OCI-LY3 (cell line): ENCODE measurements around the gene KCNMA1.
A peak's percentile ranks its signal among the peaks of the same experiment; 100 is the strongest.

ENCODE experiments used
- H2AFZ ChIP-seq: fragments of 200-600, 300-600 bp; shearing (Covaris generic); 2 replicates; pipeline ENCODE4 v1.6.0; 2014; ENCODE audit warnings: antibody characterized with exemption, low read depth, low read length
- H3K27ac ChIP-seq: fragments of 200-600, 300-600 bp; sonication (generic); 2 replicates; pipeline ENCODE4 v1.5.1; 2014; ENCODE audit warnings: mild to moderate bottlenecking, low read length, moderate library complexity, mixed read lengths
- H3K27me3 ChIP-seq: fragments of 200-600, 300-600 bp; sonication (generic); 2 replicates; pipeline ENCODE4 v1.6.1; 2014; ENCODE audit warnings: low read depth, low read length, mixed read lengths
- H3K36me3 ChIP-seq: fragments of 200-600, 300-600 bp; sonication (generic); replicated peaks from 2 replicates; pipeline ENCODE3; 2014; ENCODE audit warnings: low read depth, low read length, mixed read lengths
- H3K4me1 ChIP-seq: fragments of 300-600, 200-600 bp; sonication (generic); 2 replicates; pipeline ENCODE4 v1.6.1; 2014; ENCODE audit warnings: low read length, mixed read lengths
- H3K4me2 ChIP-seq: fragments of 200-600, 300-600 bp; sonication (generic); 2 replicates; pipeline ENCODE4 v1.6.1; 2014; ENCODE audit warnings: low read length, mixed read lengths
- H3K4me3 ChIP-seq: fragments of 300-600, 200-600 bp; sonication (generic); 2 replicates; pipeline ENCODE4 v1.5.1; 2014; ENCODE audit warnings: antibody characterized with exemption, mild to moderate bottlenecking, low read length, moderate library complexity
- H3K79me2 ChIP-seq: fragments of 300-600, 200-600 bp; shearing (Covaris generic); 2 replicates; pipeline ENCODE4 v1.6.1; 2014; ENCODE audit warnings: mild to moderate bottlenecking, low read length, mixed read lengths
- H3K9ac ChIP-seq: fragments of 300-600, 200-600 bp; shearing (Covaris generic); 2 replicates; pipeline ENCODE4 v1.6.0; 2014; ENCODE audit warnings: mild to moderate bottlenecking, low read length, moderate library complexity
- H3K9me3 ChIP-seq: fragments of 200-600, 300-600 bp; shearing (Covaris generic); 2 replicates; pipeline ENCODE4 v1.6.1; 2014; ENCODE audit warnings: low read length, mixed read lengths; ENCODE audit not compliant: insufficient read depth
- H4K20me1 ChIP-seq: fragments of 200-600, 300-600 bp; sonication (generic); 2 replicates; pipeline ENCODE4 v1.6.1; 2016; ENCODE audit warnings: low read length, mixed read lengths; ENCODE audit not compliant: insufficient read depth
- CTCF ChIP-seq: fragments of 200-600, 300-600 bp; sonication (generic); IDR thresholded peaks from 2 replicates; pipeline ENCODE4 v1.5.1; 2014; ENCODE audit warnings: antibody characterized with exemption, low read length, low read depth
- EZH2phosphoT487 ChIP-seq: fragments of 200-600 bp; shearing (Covaris generic); IDR thresholded peaks from 2 replicates; pipeline ENCODE4 v1.6.1; 2018; ENCODE audit warnings: antibody characterized with exemption, mixed run types, low read depth

The KCNMA1 gene

DNA sequence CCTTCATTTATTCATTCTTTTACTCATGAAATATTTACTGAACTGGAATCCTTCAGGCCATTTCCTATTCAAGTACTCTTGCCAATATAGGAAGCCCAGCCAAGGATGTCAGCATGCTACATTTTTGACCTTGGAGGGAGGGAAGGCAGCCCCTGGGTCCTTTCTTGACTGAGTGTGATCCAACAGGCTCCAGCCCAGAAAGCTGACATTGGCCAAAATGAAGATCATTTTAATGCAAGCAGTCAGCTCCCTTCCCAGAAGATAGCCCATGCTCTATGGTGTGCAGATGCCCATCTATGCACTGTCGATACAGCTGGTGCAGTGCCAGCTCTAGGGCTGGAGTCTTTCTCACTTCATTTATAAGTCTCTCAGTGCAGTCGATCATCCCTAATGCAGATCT is 646.0 kb downstream of the KCNMA1 start:
- H3K27ac ChIP-seq, result no peak overlapping the region
- H3K4me2 ChIP-seq, result no peak overlapping the region
- TF ChIP-seq EZH2phosphoT487 (no peak), CTCF (no peak)
- no peaks in the 10 kb centered on the region for H3K27me3 ChIP-seq
- H2AFZ ChIP-seq, result no peak overlapping the region
- H3K36me3 ChIP-seq, result no peaks in the 10 kb centered on the region
- no peaks in the 10 kb centered on the region for H3K79me2 ChIP-seq
- H3K9me3 ChIP-seq, result no peaks in the 10 kb centered on the region
- H3K9ac ChIP-seq, result no peak overlapping the region
- H3K4me3 ChIP-seq, result no peak overlapping the region
- H3K4me1 ChIP-seq, result no peaks in the 10 kb centered on the region
- no peaks in the 10 kb centered on the region for H4K20me1 ChIP-seq

GRCh38 chr10:76990561-76990960 is 647.0 kb downstream of the KCNMA1 start:
- Histone ChIP-seq H3K79me2 (no peaks in the 10 kb centered on the region), H3K4me2 (no peak overlapping the region), H3K4me3 (no peak overlapping the region), H3K27me3 (no peaks in the 10 kb centered on the region), H3K27ac (no peak overlapping the region), H2AFZ (no peak overlapping the region), H4K20me1 (no peaks in the 10 kb centered on the region), H3K4me1 (no peaks in the 10 kb centered on the region), H3K36me3 (no peaks in the 10 kb centered on the region), H3K9ac (no peak overlapping the region), H3K9me3 (no peaks in the 10 kb centered on the region)
- no peak for TF ChIP-seq CTCF
- no peak for TF ChIP-seq EZH2phosphoT487

- Histone ChIP-seq H3K4me3 (no peak overlapping the region), H3K27me3 (no peaks in the 10 kb centered on the region), H3K4me2 (no peak overlapping the region), H3K27ac (no peak overlapping the region), H3K9ac (no peak overlapping the region), H4K20me1 (no peaks in the 10 kb centered on the region), H3K79me2 (no peaks in the 10 kb centered on the region), H2AFZ (no peak overlapping the region), H3K9me3 (no peaks in the 10 kb centered on the region), H3K36me3 (no peaks in the 10 kb centered on the region), H3K4me1 (peaks cover 4% of the 10 kb centered on the region; the same call in 1 of the 2 replicates)
- TF ChIP-seq EZH2phosphoT487 (no peak), CTCF (peak; percentile 82)
Observed at GRCh38 chr10:76984559-76985443, 652.8 kb downstream of the KCNMA1 start.

DNA sequence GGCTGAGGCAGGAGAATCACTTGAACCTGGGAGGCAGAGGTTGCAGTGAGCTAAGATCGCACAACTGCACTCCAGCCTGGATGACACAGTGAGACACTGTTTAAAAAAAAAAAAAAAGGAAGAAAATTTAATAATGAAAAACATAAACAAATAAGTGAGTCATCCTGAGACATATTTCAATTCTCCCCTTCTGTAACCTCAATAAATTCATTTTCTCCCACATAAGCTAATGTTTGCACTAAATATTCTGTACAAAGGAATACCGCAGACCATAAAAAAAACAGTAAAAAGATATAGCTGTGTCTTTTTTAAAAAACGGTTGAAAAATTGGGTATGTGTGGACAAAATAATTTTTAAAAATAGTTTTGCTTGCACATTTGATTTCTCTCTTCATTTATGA is 654.0 kb downstream of the KCNMA1 start:
- no peaks in the 10 kb centered on the region for H3K79me2 ChIP-seq
- H3K9me3 ChIP-seq, result no peaks in the 10 kb centered on the region
- no peak overlapping the region for H2AFZ ChIP-seq
- H3K27me3 ChIP-seq, result no peaks in the 10 kb centered on the region
- TF ChIP-seq CTCF (no peak), EZH2phosphoT487 (no peak)
- H3K9ac ChIP-seq, result no peak overlapping the region
- H4K20me1 ChIP-seq, result no peaks in the 10 kb centered on the region
- H3K4me3 ChIP-seq, result no peak overlapping the region
- no peaks in the 10 kb centered on the region for H3K36me3 ChIP-seq
- no peak overlapping the region for H3K27ac ChIP-seq
- H3K4me2 ChIP-seq, result no peak overlapping the region
- H3K4me1 ChIP-seq, result peaks cover 4% of the 10 kb centered on the region; the same call in 1 of the 2 replicates
